HG02973 (cell line): Measurements from ENCODE around the gene KRT85.

Experiments
- ATAC-seq: cut with Tn5 transposase; IDR thresholded peaks from one replicate; pipeline ENCODE4 v1.9.1; 2021; ENCODE audit warnings: moderate library complexity; ENCODE audit not compliant: unreplicated experiment

KRT85 gene

GRCh38 chr12:52395761-52396434 lies 28.6 kb upstream of the KRT85 start:
- no peak for ATAC-seq

GRCh38 chr12:52394836-52395405 lies 27.6 kb upstream of the KRT85 start:
- no peak for ATAC-seq

- no peak for ATAC-seq
Measured at GRCh38 chr12:52392465-52393007, 25.3 kb upstream of the KRT85 start.

- no peak for ATAC-seq
Measured at GRCh38 chr12:52391618-52392002, 24.3 kb upstream of the KRT85 start.

GRCh38 chr12:52390739-52391617 lies 23.7 kb upstream of the KRT85 start:
- no peak for ATAC-seq

- no peak for ATAC-seq
Measured at GRCh38 chr12:52389313-52390207, 22.3 kb upstream of the KRT85 start.

- no peak for ATAC-seq
Measured at GRCh38 chr12:52387859-52388258, 20.6 kb upstream of the KRT85 start.

- ATAC-seq = no peak
Measured at GRCh38 chr12:52385226-52385702, 18.0 kb upstream of the KRT85 start, which contains the start of gene KRT84. KRT84 (minus strand) TSS chr12:52385652; CDS start chr12:52385585, 67 bp downstream.

- no peak for ATAC-seq
Measured at GRCh38 chr12:52383331-52383730, 16.1 kb upstream of the KRT85 start.

GRCh38 chr12:52382854-52383253 lies 15.6 kb upstream of the KRT85 start:
- no peak for ATAC-seq

- ATAC-seq = no peak
Measured at GRCh38 chr12:52381206-52381605, 13.9 kb upstream of the KRT85 start.

GRCh38 chr12:52380271-52380694 lies 13.0 kb upstream of the KRT85 start:
- ATAC-seq = no peak

- no peak for ATAC-seq
Measured at GRCh38 chr12:52379536-52379935, 12.3 kb upstream of the KRT85 start.

- ATAC-seq = no peak
Measured at GRCh38 chr12:52378091-52378490, 10.8 kb upstream of the KRT85 start.

- no peak for ATAC-seq
Measured at GRCh38 chr12:52377266-52377665, 10.0 kb upstream of the KRT85 start.

- ATAC-seq = no peak
Measured at GRCh38 chr12:52372216-52373154, 5.2 kb upstream of the KRT85 start.

GRCh38 chr12:52371716-52372115 lies 4.4 kb upstream of the KRT85 start:
- ATAC-seq = no peak

- no peak for ATAC-seq
Measured at GRCh38 chr12:52370926-52371608, 3.8 kb upstream of the KRT85 start.

GRCh38 chr12:52369809-52370208 lies 2.5 kb upstream of the KRT85 start:
- ATAC-seq = no peak
